SJSA1 (cell line): ENCODE data around the gene USP20. TPM values are rescaled to one million over a fixed set of nuclear protein-coding genes. Genes with fewer than 3 reads are reported as not detected.
"Not testable (repeated sequence)": the region's sequence is repeated elsewhere in the genome, so short reads cannot be mapped to it uniquely, and the experiment has no call there.

Experiments
- DNase-seq, 2 experiments: peaks; one replicate each; pipeline ENCODE4 v3.0.0-alpha.2; 2015 to 2020; ENCODE audit warnings: low spot score in 2 of 2, low read depth in 1 of 2
- H3K27ac ChIP-seq: fragments of 250-450 bp; sonication (Bioruptor Pico); 2 replicates; pipeline ENCODE4 v1.5.1; 2020; ENCODE audit warnings: mild to moderate bottlenecking, moderate library complexity
- H3K27me3 ChIP-seq: fragments of 250-450 bp; sonication (Bioruptor Pico); replicated peaks from 2 replicates; pipeline ENCODE4 v1.5.1; 2020; ENCODE audit warnings: mild to moderate bottlenecking, moderate library complexity
- H3K36me3 ChIP-seq: fragments of 250-450 bp; sonication (Bioruptor Pico); 2 replicates; pipeline ENCODE4 v1.5.1; 2020; ENCODE audit warnings: mild to moderate bottlenecking
- H3K4me1 ChIP-seq: fragments of 250-450 bp; sonication (Bioruptor Pico); replicated peaks from 2 replicates; pipeline ENCODE4 v1.6.1; 2021; ENCODE audit warnings: mild to moderate bottlenecking
- H3K4me3 ChIP-seq: fragments of 250-450 bp; sonication (Bioruptor Pico); 2 replicates; pipeline ENCODE4 v1.5.1; 2020; ENCODE audit warnings: mild to moderate bottlenecking
- H3K9me3 ChIP-seq: fragments of 250-450 bp; sonication (Bioruptor Pico); replicated peaks from 2 replicates; pipeline ENCODE4 v1.5.1; 2020; ENCODE audit warnings: mild to moderate bottlenecking
- total RNA-seq: library from RNA; depleted of rRNA; stranded (reverse); fragments of >200 nt; shearing (Covaris generic); gene quantifications from 2 replicates; pipeline ENCODE4 v1.2.3, GENCODE V29; 2014; rRNA removed

Gene USP20
- total RNA-seq: 2.1 and 3.4 TPM in 2 replicates

DNA sequence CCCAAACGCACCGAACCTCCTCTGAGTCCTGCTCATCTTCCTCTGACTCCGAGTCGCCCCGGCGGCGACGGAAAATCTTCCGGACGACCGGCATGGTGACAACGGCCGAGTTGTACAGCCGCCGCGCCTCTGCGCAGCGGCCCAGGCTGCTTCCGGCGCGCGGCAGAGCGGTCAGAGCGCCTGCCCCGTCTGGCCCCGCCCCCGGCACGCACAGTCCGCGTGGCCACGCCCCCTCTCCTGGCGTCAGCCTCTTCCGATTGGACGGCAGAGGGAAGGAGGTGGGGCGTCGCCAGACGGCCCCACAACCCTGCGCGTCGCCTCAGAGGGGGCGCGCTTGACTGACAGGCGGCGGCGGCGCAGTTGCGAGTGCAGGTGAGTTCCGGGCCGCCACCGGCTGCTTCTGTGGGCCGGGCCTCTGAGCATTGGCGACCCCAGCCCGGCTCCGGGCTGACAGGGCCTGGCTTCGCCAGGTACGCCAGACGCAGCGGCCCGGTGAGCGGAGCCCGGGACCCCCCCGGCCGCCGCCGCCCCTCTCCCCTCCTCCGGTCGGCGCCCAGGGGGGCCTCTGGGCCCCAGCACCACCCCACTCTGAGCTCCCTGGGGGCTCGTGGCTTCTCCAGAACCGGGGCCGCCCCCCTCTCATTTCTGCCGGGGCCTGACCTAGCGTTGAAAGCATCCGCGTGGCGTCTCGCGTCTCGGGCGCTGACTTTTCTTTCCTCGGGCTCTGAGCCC lies at the start of gene USP20, which contains the start of gene C9orf78:
TSS of gene USP20 (plus strand) at position 331 of the 732 bp plus-strand sequence. CDS start 17,098 bp downstream, outside the sequence.
TSS of gene C9orf78 (minus strand) at position 148 of the 732 bp plus-strand sequence. CDS start at position 94, 54 bp downstream.
- Histone ChIP-seq H3K4me3 (peak within 1 kb of the TSS; percentile 81), H3K27me3 (no peaks in the 10 kb centered on the region), H3K36me3 (peaks cover 34% of the 10 kb centered on the region), H3K4me1 (peaks cover 18% of the 10 kb centered on the region), H3K9me3 (no peaks in the 10 kb centered on the region), H3K27ac (no peak within 1 kb of the TSS)
- DNase-seq: peak; percentile 93 to 95

DNA sequence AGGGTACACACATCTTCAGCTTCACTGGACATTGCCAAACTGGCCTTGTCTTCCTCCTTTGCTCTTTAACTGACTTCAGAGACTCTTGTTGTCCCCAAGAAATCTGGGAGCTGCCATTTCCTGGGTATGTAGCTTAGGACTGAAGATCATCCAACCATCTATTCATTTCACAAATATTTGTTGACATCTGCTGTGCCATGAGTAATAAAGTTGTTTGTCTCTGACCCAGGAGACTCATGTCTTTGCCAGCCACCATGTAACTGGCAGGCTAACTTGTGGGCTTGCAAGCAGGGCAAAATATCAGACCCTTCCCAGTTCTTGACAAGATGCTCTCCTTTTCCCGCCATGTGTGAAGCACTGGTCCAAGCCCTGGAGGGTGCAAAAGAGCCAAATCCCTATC lies 49.4 kb upstream of the USP20 start:
- Histone ChIP-seq H3K9me3 (no peaks in the 10 kb centered on the region), H3K4me3 (no peak overlapping the region)

DNA sequence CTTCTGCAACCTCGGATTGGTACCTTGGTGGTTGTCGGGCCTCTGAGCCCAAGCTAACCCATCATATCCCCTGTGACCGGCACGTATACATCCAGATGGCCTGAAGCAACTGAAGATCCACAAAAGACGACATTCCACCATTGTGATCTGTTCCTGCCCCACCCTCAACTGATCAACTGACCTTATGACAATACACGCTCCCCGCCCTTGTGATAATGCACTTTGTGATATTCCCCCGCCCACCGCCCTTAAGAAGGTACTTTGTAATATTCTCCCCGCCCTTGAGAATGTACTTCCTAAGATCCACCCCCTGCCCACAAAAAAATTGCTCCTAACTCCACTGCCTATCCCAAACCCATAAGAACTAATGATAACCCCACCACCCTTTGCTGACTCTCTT lies 48.8 kb upstream of the USP20 start:
- Histone ChIP-seq H3K27me3 (no peaks in the 10 kb centered on the region), H3K27ac (no peak overlapping the region), H3K36me3 (no peaks in the 10 kb centered on the region), H3K9me3 (no peaks in the 10 kb centered on the region), H3K4me1 (peaks cover 8% of the 10 kb centered on the region), H3K4me3 (no peak overlapping the region)
- DNase-seq: no peak

More for the DNA sequence above, 49.4 kb upstream of the USP20 start:
- H3K4me1 ChIP-seq: peaks cover 8% of the 10 kb centered on the region
- H3K36me3 ChIP-seq: no peaks in the 10 kb centered on the region
- no peaks in the 10 kb centered on the region for H3K27me3 ChIP-seq
- H3K27ac ChIP-seq: no peak overlapping the region
- no peak for DNase-seq

DNA sequence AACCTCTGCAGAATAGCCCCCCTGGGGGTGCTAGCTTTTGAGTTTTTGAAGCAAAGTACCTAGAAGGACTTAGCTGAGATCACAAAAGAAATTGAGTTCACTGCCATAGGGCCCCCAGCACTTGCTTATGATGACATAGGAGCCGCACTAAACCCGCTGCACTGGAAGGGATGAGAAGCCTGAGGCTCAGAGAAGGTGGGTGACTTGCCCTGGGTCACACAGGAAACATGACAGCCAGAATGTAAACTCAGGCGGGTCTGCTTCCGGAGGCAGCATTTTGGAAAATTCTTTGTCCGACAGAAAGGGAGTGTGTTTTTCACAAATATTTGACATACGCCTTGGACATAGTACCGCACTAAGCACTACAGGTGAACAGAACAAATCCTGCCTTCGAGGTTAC lies 40.7 kb upstream of the USP20 start:
- Histone ChIP-seq H3K4me1 (no peaks in the 10 kb centered on the region), H3K9me3 (no peaks in the 10 kb centered on the region)
- no peak for DNase-seq

DNA sequence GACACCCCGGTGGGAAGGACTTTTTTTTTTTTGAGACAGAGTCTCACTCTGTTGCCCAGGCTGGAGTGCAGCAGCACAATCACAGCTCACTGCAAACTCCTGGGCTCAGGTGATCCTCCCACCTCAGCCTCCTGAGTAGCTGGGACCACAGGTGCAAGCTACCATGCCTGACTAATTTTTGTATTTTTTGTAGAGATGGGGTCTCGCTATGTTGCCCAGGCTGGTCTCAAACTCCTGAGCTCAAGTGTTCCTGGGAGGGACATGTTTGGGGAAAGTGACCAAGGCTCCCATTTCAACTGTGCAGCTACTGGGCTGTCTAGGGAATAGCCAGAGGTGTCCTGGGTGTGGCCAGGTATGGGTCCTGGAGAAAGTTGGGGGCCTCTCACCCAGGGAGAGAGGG lies 39.2 kb upstream of the USP20 start:
- not testable (repeated sequence) for H3K36me3 ChIP-seq, H3K27me3 ChIP-seq, H3K27ac ChIP-seq, DNase-seq, H3K4me1 ChIP-seq, H3K9me3 ChIP-seq, H3K4me3 ChIP-seq

More for the DNA sequence above, 40.7 kb upstream of the USP20 start:
- Histone ChIP-seq H3K27ac (no peak overlapping the region), H3K4me3 (no peak overlapping the region), H3K27me3 (0 out of 2 replicates have a peak, but pooled peaks cover 3% of the 10 kb centered on the region), H3K36me3 (no peaks in the 10 kb centered on the region)

DNA sequence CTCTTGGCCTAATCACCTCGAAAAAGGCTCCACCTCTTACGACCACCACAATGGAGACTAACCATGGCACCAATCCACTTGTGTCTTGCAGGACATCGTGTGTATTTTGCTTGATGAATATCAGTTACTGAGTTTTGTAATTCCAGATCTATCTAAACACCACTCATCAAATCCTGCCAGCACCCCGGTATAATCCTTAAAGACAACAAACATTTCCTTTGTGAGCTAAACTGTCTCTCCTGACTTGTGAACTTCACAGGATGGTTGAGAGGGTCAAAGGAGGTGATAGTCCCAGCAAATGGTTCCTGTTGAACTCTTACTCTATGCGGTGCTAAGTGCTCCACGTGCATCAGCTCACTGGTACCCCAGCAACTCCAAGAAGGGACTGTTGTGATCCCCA lies 36.3 kb upstream of the USP20 start:
- H3K4me1 ChIP-seq: peaks cover 5% of the 10 kb centered on the region; the same call in 1 of the 2 replicates
- no peak overlapping the region for H3K27ac ChIP-seq
- no peak overlapping the region for H3K4me3 ChIP-seq
- DNase-seq: no peak
- H3K36me3 ChIP-seq: peaks cover 3% of the 10 kb centered on the region; the same call in 1 of the 2 replicates
- H3K27me3 ChIP-seq: 0 out of 2 replicates have a peak, but pooled peaks cover 3% of the 10 kb centered on the region
- no peaks in the 10 kb centered on the region for H3K9me3 ChIP-seq

DNA sequence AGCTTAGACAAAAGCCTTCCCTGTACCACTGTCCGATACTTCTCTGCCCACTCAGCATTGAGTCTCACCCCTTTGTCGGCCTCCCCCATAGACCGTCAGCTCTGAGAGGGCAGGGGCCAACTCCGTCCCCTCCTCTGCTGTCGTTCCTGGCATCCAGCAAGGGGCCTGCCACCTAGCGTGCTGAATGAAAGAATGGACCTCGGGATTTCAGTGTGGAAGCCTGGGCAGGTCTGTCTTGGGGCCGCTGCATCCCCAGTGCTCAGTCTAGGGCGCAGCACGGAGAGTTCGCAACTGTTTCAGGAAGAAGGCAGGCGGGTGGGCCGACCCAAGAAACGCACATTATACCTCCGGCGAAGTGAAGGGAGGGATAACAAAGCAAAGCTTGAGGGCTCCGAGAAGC lies 33.8 kb upstream of the USP20 start:
- no peak overlapping the region for H3K27ac ChIP-seq
- no peaks in the 10 kb centered on the region for H3K27me3 ChIP-seq
- H3K9me3 ChIP-seq: no peaks in the 10 kb centered on the region
- no peak for DNase-seq
- H3K4me3 ChIP-seq: no peak overlapping the region
- peaks cover 11% of the 10 kb centered on the region for H3K36me3 ChIP-seq
- peaks cover 8% of the 10 kb centered on the region; the same call in 1 of the 2 replicates for H3K4me1 ChIP-seq

DNA sequence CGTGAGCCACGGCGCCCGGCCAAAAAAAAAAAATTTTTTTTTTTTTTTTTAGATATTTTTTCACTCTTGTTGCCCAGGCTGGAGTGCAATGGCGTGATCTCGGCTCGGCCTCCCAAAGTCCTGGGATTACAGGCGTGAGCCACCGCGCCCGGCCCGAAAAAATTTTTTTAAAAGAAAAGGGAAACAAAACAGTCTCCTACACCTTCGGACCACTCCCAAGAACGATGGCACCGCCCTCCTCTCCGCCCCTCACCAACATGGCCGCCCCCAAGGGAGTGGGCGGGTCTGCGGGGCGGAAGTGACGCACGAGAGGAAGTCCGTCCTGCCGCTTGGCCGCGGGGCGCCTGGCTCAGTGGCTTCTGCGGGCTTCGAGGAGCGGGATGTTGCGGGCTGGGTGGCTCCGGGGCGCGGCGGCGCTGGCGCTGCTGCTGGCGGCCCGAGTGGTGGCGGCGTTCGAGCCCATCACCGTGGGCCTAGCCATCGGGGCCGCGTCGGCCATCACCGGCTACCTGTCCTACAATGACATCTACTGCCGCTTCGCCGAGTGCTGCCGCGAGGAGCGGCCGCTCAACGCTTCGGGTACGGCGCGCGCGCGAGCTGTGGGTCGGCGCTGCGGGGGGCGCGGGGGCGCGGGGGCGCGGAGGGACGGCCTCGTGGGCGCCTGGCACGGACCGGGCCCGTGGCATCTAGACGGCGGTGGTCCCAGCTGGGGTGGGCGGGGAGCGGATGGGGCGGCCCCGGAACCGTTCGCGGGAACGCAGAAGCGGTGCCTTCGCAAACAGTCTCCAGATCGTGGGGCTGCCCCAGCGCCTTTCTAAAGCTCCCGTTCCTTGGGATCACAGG lies 32.2 kb upstream of the USP20 start, which contains the start of gene TOR1B:
TSS of gene TOR1B (plus strand) at position 352 of the 843 bp plus-strand sequence. CDS start at position 381, 29 bp downstream.
- H3K4me1 ChIP-seq: peaks cover 8% of the 10 kb centered on the region; the same call in 1 of the 2 replicates
- peak within 1 kb of the TSS; percentile 99 for H3K4me3 ChIP-seq
- H3K9me3 ChIP-seq: no peaks in the 10 kb centered on the region
- DNase-seq: peak; percentile 93 to 95
- H3K27ac ChIP-seq: no peak within 1 kb of the TSS
- H3K27me3 ChIP-seq: no peaks in the 10 kb centered on the region
- peaks cover 17% of the 10 kb centered on the region for H3K36me3 ChIP-seq

DNA sequence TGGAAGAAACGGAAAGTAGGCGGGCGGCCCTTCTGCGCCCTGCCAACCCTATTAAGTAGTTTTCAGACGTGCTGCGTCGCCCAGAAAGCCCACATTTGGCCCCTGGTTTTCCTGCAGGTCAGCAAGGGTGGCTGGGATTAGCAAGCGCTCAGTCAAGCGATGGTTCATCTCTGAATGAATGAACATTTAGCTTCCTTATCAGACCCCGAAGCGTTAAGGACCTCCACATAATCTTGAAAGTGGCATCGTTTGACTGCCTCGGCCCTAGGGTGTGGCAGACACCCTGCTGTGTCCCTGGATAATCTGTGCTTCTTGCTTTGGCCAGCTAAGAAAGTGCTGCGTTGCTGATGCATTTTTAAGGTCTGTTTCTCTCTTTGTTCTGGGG lies 31.6 kb upstream of the USP20 start:
- no peaks in the 10 kb centered on the region for H3K9me3 ChIP-seq
- peaks cover 18% of the 10 kb centered on the region for H3K36me3 ChIP-seq
- DNase-seq: peak in 1 of 2 experiments; percentile 14
- peak overlapping the region; percentile 99 for H3K4me3 ChIP-seq
- peaks cover 8% of the 10 kb centered on the region; the same call in 1 of the 2 replicates for H3K4me1 ChIP-seq
- H3K27ac ChIP-seq: no peak overlapping the region
- H3K27me3 ChIP-seq: no peaks in the 10 kb centered on the region

DNA sequence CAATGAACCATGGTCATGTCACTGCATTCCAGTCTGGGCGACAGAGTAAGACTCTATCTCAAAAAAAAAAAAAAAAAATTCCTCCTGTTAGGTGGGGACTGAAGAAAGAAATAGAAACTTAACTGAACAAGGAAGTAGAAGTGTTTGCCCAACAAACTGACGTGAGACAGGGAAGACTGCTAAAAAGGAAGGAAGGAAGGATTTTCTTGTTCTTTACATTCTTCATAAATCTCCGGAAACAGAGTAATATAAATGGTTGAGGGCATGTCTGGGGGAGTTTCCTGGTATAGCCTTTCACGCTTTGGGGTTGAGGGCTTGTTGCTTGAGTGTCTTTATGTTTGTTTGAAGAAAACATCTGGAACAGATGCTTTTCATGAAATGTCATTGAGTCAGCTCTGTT lies 29.2 kb upstream of the USP20 start:
- Histone ChIP-seq H3K36me3 (peaks cover 34% of the 10 kb centered on the region), H3K9me3 (no peaks in the 10 kb centered on the region), H3K27me3 (no peaks in the 10 kb centered on the region), H3K4me1 (peaks cover 8% of the 10 kb centered on the region; the same call in 1 of the 2 replicates), H3K27ac (no peak overlapping the region), H3K4me3 (no peak overlapping the region)
- no peak for DNase-seq

DNA sequence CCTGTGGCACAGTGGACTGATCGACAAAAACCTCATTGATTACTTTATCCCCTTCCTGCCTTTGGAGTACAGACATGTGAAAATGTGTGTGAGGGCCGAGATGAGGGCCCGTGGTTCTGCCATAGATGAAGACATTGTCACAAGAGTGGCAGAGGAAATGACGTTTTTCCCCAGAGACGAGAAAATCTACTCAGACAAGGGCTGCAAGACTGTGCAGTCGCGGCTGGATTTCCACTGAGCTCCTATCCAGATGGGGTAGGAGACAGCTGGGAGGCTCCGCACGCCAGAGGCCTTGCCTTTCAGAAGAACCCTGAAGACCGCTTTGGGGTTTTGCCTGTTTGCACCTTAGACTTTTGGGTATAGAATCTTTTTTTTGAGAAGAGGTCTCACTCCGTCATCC lies 25.9 kb upstream of the USP20 start:
- Histone ChIP-seq H3K36me3 (peaks cover 52% of the 10 kb centered on the region), H3K4me1 (no peaks in the 10 kb centered on the region), H3K27me3 (no peaks in the 10 kb centered on the region), H3K9me3 (no peaks in the 10 kb centered on the region), H3K4me3 (no peak overlapping the region), H3K27ac (no peak overlapping the region)
- no peak for DNase-seq

DNA sequence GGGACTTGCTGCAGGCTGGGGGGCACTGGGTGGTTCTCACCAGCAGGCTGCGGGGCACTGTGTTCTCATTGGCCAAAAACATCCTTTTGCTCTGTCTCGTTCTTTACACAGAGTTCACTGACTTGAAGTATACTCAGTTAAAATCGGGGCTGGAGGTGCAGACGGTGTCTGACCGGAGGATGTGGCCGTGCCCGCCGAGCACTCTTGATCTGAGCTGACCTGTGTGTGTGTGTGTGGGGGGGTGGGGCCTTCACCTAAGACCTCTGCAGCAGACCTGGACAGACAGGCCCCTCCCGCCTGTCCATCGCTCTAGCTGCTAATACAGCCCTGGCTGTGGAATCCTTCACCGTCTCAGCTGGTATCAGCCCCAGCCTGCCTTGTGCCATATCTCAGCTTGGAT lies 25.1 kb upstream of the USP20 start:
- no peak overlapping the region for H3K4me3 ChIP-seq
- H3K36me3 ChIP-seq: peaks cover 54% of the 10 kb centered on the region
- H3K27me3 ChIP-seq: no peaks in the 10 kb centered on the region
- H3K9me3 ChIP-seq: no peaks in the 10 kb centered on the region
- no peaks in the 10 kb centered on the region for H3K4me1 ChIP-seq
- H3K27ac ChIP-seq: no peak overlapping the region
- DNase-seq: no peak

DNA sequence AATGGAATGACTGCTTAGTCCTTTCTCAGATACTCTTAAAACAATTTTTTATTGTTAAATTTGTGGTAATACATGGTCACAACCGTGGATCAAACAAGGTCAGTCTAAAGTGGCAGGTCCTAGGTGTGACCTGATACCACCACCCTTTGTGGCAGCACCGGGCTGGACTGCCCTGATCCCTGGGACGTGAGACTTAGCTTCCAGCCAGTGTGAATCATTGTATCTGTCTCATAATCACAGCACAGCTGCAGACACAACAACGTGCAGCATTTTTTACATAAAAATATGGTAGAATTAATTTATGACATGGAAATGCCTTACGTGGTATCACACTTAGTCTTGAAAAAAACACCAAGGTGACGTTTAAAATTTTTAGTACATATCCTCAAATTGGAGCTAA lies 24.5 kb upstream of the USP20 start:
- peaks cover 54% of the 10 kb centered on the region for H3K36me3 ChIP-seq
- no peaks in the 10 kb centered on the region for H3K27me3 ChIP-seq
- H3K9me3 ChIP-seq: no peaks in the 10 kb centered on the region
- no peak for DNase-seq
- H3K4me1 ChIP-seq: no peaks in the 10 kb centered on the region
- H3K4me3 ChIP-seq: no peak overlapping the region
- no peak overlapping the region for H3K27ac ChIP-seq

DNA sequence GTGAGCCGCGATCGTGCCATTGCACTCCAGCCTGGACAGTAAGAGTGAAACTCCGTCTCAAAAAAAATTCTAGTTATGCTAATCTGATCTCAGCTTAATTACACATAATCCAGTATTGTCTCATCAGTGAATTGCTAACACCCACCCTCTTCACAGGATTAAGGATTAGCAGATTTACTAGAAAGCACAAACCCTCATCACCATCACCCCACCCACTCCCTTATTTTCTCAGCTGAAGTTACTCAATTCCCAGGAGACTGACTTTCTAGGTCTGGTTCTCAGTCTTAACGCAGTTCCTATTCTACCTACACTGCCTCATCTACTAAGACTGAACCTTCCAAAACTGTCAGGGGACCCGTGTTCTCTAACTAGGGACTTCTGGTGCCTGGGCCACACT lies 23.3 kb upstream of the USP20 start:
- H3K27me3 ChIP-seq: no peaks in the 10 kb centered on the region
- no peak overlapping the region for H3K27ac ChIP-seq
- no peak for DNase-seq
- no peaks in the 10 kb centered on the region for H3K9me3 ChIP-seq
- no peaks in the 10 kb centered on the region for H3K4me1 ChIP-seq
- H3K36me3 ChIP-seq: peaks cover 66% of the 10 kb centered on the region
- H3K4me3 ChIP-seq: no peak overlapping the region
